HFF-Myc (cell line): ENCODE data around the gene RXRA.

ENCODE experiments used
- DNase-seq: peaks from one replicate; pipeline ENCODE4 v3.0.0-alpha.2; 2011; ENCODE audit warnings: low read depth; ENCODE audit errors: extremely low read depth
- H3K4me3 ChIP-seq: replicated peaks from 2 replicates; pipeline ENCODE4 v1.5.1; 2011; ENCODE audit warnings: low read depth, mild to moderate bottlenecking, control low read depth, low read length
- TF ChIP-seq, protein P1 (sequence below): IDR thresholded peaks from 2 replicates; pipeline ENCODE4 v1.5.1; 2012; ENCODE audit warnings: mild to moderate bottlenecking, low read depth, low read length, control low read depth; ENCODE audit errors: missing control alignments

The RXRA gene

DNA sequence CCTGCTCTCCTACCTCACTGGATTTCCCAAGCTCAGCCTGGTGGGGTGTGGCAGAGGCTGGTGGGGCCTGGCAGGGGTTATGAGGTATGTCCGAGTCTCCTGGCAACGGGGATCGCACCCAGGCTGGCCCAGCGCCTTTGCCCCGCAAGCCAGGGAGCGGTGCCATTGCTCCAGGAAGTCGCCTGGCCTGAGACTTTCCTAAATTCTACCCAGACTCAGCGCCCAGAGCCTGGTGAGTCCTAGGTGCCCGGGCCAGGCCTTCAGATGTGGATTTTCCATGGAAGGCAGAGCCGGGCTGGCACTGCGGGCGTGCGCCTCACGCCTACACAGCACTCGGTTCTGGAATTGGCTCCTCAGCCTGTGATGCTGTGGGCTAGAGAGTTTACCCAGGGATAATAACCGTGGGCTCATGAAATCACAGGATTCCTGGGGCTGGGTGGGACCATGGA lies 159.9 kb downstream of the RXRA start:
- TF ChIP-seq, protein P1, sequence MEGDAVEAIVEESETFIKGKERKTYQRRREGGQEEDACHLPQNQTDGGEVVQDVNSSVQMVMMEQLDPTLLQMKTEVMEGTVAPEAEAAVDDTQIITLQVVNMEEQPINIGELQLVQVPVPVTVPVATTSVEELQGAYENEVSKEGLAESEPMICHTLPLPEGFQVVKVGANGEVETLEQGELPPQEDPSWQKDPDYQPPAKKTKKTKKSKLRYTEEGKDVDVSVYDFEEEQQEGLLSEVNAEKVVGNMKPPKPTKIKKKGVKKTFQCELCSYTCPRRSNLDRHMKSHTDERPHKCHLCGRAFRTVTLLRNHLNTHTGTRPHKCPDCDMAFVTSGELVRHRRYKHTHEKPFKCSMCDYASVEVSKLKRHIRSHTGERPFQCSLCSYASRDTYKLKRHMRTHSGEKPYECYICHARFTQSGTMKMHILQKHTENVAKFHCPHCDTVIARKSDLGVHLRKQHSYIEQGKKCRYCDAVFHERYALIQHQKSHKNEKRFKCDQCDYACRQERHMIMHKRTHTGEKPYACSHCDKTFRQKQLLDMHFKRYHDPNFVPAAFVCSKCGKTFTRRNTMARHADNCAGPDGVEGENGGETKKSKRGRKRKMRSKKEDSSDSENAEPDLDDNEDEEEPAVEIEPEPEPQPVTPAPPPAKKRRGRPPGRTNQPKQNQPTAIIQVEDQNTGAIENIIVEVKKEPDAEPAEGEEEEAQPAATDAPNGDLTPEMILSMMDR = no peak
- H3K4me3 ChIP-seq = no peak overlapping the region
- no peak for DNase-seq

DNA sequence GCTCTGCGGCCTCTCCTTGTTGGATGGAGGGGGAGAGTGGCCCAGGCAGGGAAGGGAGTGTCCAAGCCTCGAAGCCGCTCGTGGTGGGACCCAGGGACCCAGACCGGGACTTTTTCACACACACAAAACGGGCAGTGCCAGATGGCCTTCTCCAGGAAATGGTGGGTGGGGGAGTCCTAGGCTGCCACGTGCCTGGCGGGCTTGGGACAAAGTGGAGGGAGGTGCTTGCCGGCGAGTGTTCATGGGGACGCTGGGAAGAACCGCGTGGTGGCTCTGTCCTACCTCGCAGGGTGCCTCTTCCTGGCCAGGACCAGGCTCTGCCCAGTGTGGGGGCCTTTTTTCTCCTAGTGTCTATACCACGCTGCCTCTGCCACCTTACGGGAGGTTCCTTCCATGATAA lies 160.3 kb downstream of the RXRA start:
- DNase-seq = no peak
- TF ChIP-seq, protein P1 = no peak
- H3K4me3 ChIP-seq = no peak overlapping the region
